GM10248 (cell line): ENCODE results near the gene SLC25A53.

Source experiments
- CTCF ChIA-PET: fragments of 300-600 bp; sonication (Branson Sonifier 250); formaldehyde crosslinking; extraction: SDS; loops from one replicate; lab custom pipeline; 2021; ENCODE audit warnings: antibody characterized with exemption; lab: Yijun Ruan, JAX
- POLR2A ChIA-PET: fragments of 350-650 bp; sonication (Branson Sonifier 250); formaldehyde crosslinking; extraction: SDS; loops from one replicate; lab custom pipeline; 2020; ENCODE audit warnings: antibody characterized with exemption; lab: Yijun Ruan, JAX
- DNase-seq: peaks from one replicate; pipeline ENCODE4 v3.0.0; 2012; ENCODE audit errors: extremely low spot score
- TF ChIP-seq, protein P1 (sequence below): IDR thresholded peaks from 2 replicates; pipeline ENCODE4 v1.5.1; 2012; ENCODE audit warnings: mild to moderate bottlenecking, low read depth; ENCODE audit errors: extremely low read depth, missing control alignments, control extremely low read depth

The SLC25A53 gene, protein sequence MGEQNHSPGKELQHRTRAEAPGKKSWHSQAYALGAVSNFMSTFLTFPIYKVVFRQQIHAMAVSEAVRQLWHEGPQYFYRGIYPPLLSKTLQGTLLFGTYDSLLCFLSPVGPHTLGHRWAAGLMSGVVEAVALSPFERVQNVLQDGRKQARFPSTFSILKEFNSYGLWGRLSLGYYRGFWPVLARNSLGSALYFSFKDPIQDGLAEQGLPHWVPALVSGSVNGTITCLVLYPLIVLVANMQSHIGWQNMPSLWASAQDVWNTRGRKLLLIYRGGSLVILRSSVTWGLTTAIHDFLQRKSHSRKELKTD

DNA sequence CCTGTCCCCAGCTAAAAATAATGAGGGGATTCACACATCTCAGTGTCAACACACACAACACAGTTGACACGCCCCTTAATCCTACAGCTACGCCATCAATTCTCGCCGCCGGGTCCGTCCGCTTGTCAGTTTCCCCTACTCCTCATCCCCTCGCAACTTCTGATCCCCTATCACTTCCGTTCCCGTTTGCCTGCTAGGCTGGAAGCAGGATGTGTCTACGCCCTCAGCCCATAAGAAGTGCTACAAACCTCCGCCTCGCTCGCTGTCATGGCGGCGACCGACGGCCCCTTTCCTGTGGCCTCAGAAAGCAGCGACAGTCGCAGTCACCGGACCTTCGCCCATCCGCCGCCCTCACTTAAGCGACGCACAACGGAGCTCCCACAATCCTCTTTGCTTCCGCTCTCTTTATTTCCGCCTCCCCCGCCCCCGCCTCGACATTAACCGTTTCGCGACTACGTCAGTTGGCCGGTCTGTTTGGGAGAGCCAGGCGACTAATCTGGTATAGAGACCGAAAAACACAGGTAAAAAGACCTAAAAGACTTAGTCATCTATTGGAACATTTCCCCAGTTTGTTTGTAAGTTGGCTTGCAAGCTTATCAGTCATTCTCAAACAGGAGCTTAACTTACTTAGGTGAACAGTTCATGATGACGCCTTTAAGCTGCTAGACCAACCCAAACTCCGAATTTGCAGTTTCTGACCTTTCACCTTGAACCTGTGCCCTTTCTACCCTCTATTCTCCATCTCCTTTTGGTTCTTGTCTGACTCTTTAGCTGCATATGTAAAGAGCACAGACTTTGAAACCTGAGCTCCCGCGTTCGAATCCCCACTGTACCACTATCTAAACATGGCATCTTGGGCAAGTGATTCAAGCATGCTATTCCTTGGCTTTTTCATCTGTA lies at the start of gene SLC25A53:
TSS of gene SLC25A53 (minus strand) at position 380 of the 900 bp plus-strand sequence. CDS start 51,752 bp downstream, outside the sequence.
- ChIA-PET POLR2A (interaction anchor here (1.9 kb wide), 1 partner anchor 9 kb away, joined by 13 read pairs; the partner anchor contains the start of gene FAM199X), CTCF (interaction anchor here (0.6 to 2.8 kb wide), 6 partner anchors 9 to 224 kb away, joined by 3 to 23 read pairs (median 4); partner anchors contain the start of genes FAM199X and ZCCHC18)
- DNase-seq, result peak; percentile 67
- TF ChIP-seq, protein P1, sequence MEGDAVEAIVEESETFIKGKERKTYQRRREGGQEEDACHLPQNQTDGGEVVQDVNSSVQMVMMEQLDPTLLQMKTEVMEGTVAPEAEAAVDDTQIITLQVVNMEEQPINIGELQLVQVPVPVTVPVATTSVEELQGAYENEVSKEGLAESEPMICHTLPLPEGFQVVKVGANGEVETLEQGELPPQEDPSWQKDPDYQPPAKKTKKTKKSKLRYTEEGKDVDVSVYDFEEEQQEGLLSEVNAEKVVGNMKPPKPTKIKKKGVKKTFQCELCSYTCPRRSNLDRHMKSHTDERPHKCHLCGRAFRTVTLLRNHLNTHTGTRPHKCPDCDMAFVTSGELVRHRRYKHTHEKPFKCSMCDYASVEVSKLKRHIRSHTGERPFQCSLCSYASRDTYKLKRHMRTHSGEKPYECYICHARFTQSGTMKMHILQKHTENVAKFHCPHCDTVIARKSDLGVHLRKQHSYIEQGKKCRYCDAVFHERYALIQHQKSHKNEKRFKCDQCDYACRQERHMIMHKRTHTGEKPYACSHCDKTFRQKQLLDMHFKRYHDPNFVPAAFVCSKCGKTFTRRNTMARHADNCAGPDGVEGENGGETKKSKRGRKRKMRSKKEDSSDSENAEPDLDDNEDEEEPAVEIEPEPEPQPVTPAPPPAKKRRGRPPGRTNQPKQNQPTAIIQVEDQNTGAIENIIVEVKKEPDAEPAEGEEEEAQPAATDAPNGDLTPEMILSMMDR, result no peak

DNA sequence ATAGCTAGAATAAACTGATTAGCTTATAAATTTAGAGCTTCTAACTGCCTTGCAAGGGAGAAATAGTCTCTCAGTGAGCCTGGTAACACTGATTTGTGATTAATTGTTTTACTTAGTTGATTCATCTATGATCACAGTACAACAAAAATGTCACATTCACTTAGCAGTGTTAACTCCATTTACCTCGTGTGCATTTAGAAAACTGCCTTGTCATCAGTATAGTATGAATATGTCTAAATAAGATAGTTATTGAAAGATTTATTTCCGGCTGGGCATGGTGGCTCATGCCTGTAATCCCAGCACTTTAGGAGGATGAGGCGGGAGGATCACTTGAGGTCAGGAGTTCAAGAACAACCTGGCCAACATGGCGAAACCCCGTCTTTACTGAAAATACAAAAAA lies 48.7 kb upstream of the SLC25A53 start:
- POLR2A ChIA-PET, result interaction anchor here (0.5 kb wide), 1 partner anchor 9 kb away, joined by 5 read pairs; no protein-coding TSS in a partner anchor
- TF ChIP-seq, protein P1, result no peak
- no peak for DNase-seq
- CTCF ChIA-PET, result interaction anchor here (0.7 to 1.7 kb wide), 3 partner anchors 10 to 15 kb away, joined by 3 to 9 read pairs (median 4); no protein-coding TSS in a partner anchor

DNA sequence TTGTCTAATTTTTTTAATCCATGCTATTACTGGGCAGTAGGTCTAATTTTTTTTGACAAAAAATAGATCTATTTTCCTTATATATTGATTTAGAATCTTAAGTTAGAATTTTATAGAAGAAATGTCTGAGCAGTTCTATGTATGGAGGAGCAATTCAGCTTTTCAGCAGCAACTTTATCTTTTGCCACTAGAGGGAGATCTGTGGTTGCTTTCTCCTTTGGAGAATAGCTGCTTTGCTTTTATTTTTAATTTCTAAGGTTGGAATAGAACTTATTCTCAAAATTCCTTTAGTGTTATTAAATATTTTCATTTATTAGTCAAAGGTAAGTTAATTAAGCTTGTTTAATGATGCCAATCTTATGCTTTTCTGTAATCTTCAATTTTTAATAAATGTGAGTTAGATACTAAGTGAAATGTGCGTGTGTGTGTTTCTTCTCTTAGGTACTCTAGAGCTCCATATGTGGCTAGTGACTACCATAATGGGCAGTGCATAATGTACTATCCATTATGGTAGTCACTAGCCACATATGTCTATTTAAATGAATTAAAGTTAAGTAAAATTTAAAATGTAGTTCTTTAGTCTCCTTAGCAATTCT lies 38.8 kb upstream of the SLC25A53 start:
- POLR2A ChIA-PET, result no interaction called here
- peak; percentile 35 for DNase-seq
- CTCF ChIA-PET, result interaction anchor here (0.8 to 2.1 kb wide), 15 partner anchors 8 to 726 kb away, joined by 3 to 9 read pairs (median 4); partner anchors contain the start of genes FAM199X and SLC25A53

DNA sequence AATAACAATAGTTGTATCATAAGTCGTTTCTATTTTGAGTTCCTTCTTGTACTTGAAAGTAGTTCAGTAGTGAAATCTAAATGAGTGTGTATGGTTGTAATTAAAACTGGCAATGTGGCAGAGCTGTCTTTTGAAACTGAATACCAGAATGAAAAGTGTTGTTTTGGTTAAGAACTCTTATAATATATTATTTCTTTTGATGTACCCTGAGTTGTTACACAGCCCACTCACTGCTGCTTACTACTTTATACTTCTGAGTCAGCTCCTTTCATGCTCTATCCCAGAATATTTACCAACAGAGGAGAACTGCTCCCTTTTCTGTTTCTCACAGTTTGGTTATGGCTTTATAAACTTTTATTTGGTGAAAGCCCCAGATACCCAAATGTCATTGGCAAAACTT lies 38.2 kb upstream of the SLC25A53 start:
- CTCF ChIA-PET, result interaction anchor here (0.8 to 2.1 kb wide), 14 partner anchors 9 to 727 kb away, joined by 3 to 9 read pairs (median 4); partner anchors contain the start of genes FAM199X and SLC25A53
- POLR2A ChIA-PET, result no interaction called here
- DNase-seq, result no peak
- TF ChIP-seq, protein P1, result no peak

More for the DNA sequence above, 38.8 kb upstream of the SLC25A53 start:
- TF ChIP-seq, protein P1, result peak; percentile 49

DNA sequence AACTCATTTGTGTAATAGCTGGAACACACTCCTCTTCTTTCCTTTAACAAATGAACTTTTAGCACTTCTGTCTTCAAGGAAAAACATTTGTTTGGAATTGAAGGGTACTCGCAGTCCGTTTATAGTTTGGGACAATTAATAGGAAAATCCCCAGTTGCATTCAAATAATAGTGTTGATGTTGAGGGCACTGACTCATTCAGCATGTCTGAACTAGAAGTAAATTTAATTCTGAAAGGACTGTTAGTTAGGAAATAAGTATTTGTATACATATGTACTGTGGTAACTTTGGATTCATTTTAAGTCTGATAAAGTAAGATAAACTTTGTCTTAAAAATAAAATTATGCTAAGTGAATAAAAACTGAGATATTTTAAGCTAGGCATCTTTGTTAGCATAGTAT lies 36.7 kb upstream of the SLC25A53 start:
- ChIA-PET POLR2A (no interaction called here), CTCF (no interaction called here)
- TF ChIP-seq, protein P1, result no peak
- no peak for DNase-seq
